CD14-positive monocyte (primary cell): ENCODE results near the gene MTMR12. TPM values are rescaled to one million over a fixed set of nuclear protein-coding genes. Genes with fewer than 3 reads are reported as not detected.

ENCODE experiments used
- DNase-seq, 3 donors: peaks; one replicate each; pipeline ENCODE4 v3.0.0-alpha.2; 2011 to 2022
- H2AFZ ChIP-seq: 2 replicates; pipeline ENCODE4 v1.6.0; 2012; ENCODE audit warnings: mild to moderate bottlenecking, low read depth, low read length, inconsistent platforms; ENCODE audit not compliant: insufficient read depth, poor library complexity, severe bottlenecking
- H3K27ac ChIP-seq, 2 donors: 1 replicate in 1 of 2; 2 replicates in 1 of 2; pipeline ENCODE4 v1.5.1; 2012 to 2013; ENCODE audit warnings: low read length in 2 of 2, control low read depth in 1 of 2, inconsistent platforms in 1 of 2, low read depth in 1 of 2, mild to moderate bottlenecking in 1 of 2
- H3K27me3 ChIP-seq, 2 donors: one replicate each; pipeline versions ENCODE4 v1.6.0 to v1.6.1; 2011 to 2013; ENCODE audit warnings: low read length in 2 of 2; ENCODE audit not compliant: control insufficient read depth in 2 of 2, insufficient read depth in 2 of 2
- H3K36me3 ChIP-seq, 2 donors: replicated peaks in 1 of 2; 1 replicate in 1 of 2; 2 replicates in 1 of 2; pipeline versions ENCODE4 v1.5.1 to v1.6.1; 2012 to 2013; ENCODE audit warnings: low read length in 2 of 2, control low read depth in 1 of 2, inconsistent platforms in 1 of 2, mild to moderate bottlenecking in 1 of 2; ENCODE audit not compliant: insufficient read depth in 2 of 2, control insufficient read depth in 1 of 2
- H3K4me1 ChIP-seq, 2 donors: 1 replicate in 1 of 2; 2 replicates in 1 of 2; pipeline versions ENCODE4 v1.5.1 to v1.6.1; 2012 to 2013; ENCODE audit warnings: low read length in 2 of 2, control low read depth in 1 of 2, inconsistent platforms in 1 of 2, mild to moderate bottlenecking in 1 of 2, moderate library complexity in 1 of 2; ENCODE audit not compliant: insufficient read depth in 2 of 2, control insufficient read depth in 1 of 2
- H3K4me2 ChIP-seq: replicated peaks from 2 replicates; pipeline ENCODE3; 2012; ENCODE audit warnings: low read length, moderate library complexity, mild to moderate bottlenecking; ENCODE audit not compliant: poor library complexity, severe bottlenecking; ENCODE audit errors: extremely low read depth
- H3K4me3 ChIP-seq, 3 experiments: fragments of 200-600 bp in 1 of 3; sonication (generic) in 1 of 3; replicated peaks in 1 of 3; 1 replicate in 2 of 3; 2 replicates in 1 of 3; pipeline ENCODE4 v1.5.1; 2011 to 2013; ENCODE audit warnings: low read length in 3 of 3, mild to moderate bottlenecking in 3 of 3, control low read depth in 2 of 3, low read depth in 2 of 3, inconsistent platforms in 1 of 3, moderate library complexity in 1 of 3
- H3K79me2 ChIP-seq: 2 replicates; pipeline ENCODE4 v1.6.0; 2012; ENCODE audit warnings: mild to moderate bottlenecking, control low read depth, inconsistent platforms, low read length, moderate library complexity; ENCODE audit not compliant: insufficient read depth
- H3K9ac ChIP-seq: 2 replicates; pipeline ENCODE4 v1.6.0; 2017; ENCODE audit warnings: low read length, mild to moderate bottlenecking; ENCODE audit not compliant: insufficient read depth, poor library complexity, severe bottlenecking
- H3K9me3 ChIP-seq, 2 donors: replicated peaks in 1 of 2; 1 replicate in 1 of 2; 2 replicates in 1 of 2; pipeline versions ENCODE4 v1.5.1 to v1.6.1; 2012 to 2013; ENCODE audit warnings: low read length in 2 of 2, control low read depth in 1 of 2; ENCODE audit not compliant: control insufficient read depth in 1 of 2, insufficient read depth in 1 of 2
- H4K20me1 ChIP-seq: 2 replicates; pipeline ENCODE4 v1.6.0; 2012; ENCODE audit warnings: mild to moderate bottlenecking, low read length, control low read depth, moderate library complexity; ENCODE audit not compliant: insufficient read depth
- H3K27ac Mint-ChIP-seq, 7 donors: one replicate each; pipeline ENCODE4 v1.8.0; 2020; ENCODE audit warnings: mild to moderate bottlenecking in 7 of 7, mixed read lengths in 7 of 7, moderate library complexity in 6 of 7, inconsistent platforms in 2 of 7
- H3K27me3 Mint-ChIP-seq, 3 donors: one replicate each; pipeline ENCODE4 v1.8.0; 2021 to 2022; ENCODE audit warnings: low read depth in 3 of 3, mild to moderate bottlenecking in 3 of 3, mixed read lengths in 3 of 3, moderate library complexity in 3 of 3, inconsistent platforms in 1 of 3
- H3K36me3 Mint-ChIP-seq, 2 donors: one replicate each; pipeline ENCODE4 v1.8.0; 2020; ENCODE audit warnings: mixed read lengths in 2 of 2, inconsistent platforms in 1 of 2, mild to moderate bottlenecking in 1 of 2
- H3K4me1 Mint-ChIP-seq: one replicate; pipeline ENCODE4 v1.8.0; 2020; ENCODE audit warnings: mild to moderate bottlenecking, mixed read lengths
- H3K4me3 Mint-ChIP-seq, 2 donors: one replicate each; pipeline ENCODE4 v1.8.0; 2020; ENCODE audit warnings: mild to moderate bottlenecking in 2 of 2, mixed read lengths in 2 of 2, moderate library complexity in 1 of 2
- H3K9me3 Mint-ChIP-seq, 7 donors: one replicate each; pipeline ENCODE4 v1.8.0; 2020 to 2022; ENCODE audit warnings: mixed read lengths in 7 of 7, mild to moderate bottlenecking in 6 of 7, moderate library complexity in 6 of 7, inconsistent platforms in 2 of 7
- WGBS: methylation state at CpG from one replicate; pipeline ENCODE4 v1.1.5; 2013; ENCODE audit warnings: missing lambda C conversion rate; ENCODE audit not compliant: insufficient coverage; 5-methylcytosine and 5-hydroxymethylcytosine counted together
- intact Hi-C, 2 donors: fragments of 100-400 bp; cut with micrococcal nuclease; formaldehyde crosslinking; loops; one replicate each; pipeline versions ENCODE4 v1.15.0 to v1.15.1; 2023
- polyA plus RNA-seq, 3 donors: library from polyadenylated mRNA; depleted of rRNA in 1 of 3; unstranded in 2 of 3; stranded (reverse) in 1 of 3; fragments of 300-500 nt in 2 of 3; fragments of >200 nt in 1 of 3; fragmentation: Illumina TruSeq in 2 of 3; gene quantifications; 1 replicate in 2 of 3; 2 replicates in 1 of 3; pipeline ENCODE4 v1.2.3, GENCODE V29; 2012 to 2021
- TF ChIP-seq, protein P1 (sequence below): fragments of 200-600 bp; IDR thresholded peaks from one replicate; pipeline ENCODE4 v1.8.0; 2022; ENCODE audit warnings: antibody characterized with exemption, mild to moderate bottlenecking

MTMR12 gene
- polyA plus RNA-seq, 3 donors = 10.3 to 19.0 (median 17.3) TPM

DNA sequence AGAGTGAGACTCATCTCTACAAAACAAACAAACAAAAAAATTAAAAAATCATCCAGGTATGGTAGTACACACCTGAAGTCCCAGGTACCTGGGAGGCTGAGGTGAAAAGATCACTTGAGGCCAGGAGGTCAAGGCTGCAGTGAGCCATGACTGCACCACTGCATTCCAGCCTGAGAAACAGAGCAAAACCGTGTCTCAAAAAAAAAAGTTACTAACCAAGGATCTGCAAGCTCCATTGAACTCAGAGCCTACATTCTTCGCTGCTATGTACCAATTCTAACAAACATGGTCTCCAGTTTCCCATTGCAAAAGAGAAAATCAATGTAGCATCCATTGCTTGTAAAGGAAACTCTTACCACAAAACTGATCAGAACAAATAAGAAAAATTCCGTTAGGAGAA is 33.5 kb downstream of the MTMR12 start:
- Histone ChIP-seq H3K4me2 (no peak overlapping the region), H3K36me3 (peaks cover 0 to 29% of the 10 kb centered on the region in 2 donors), H3K4me3 (no peak overlapping the region), H4K20me1 (peaks cover 16% of the 10 kb centered on the region), H3K27me3 (no peaks in the 10 kb centered on the region), H3K4me1 (peaks cover 13 to 14% of the 10 kb centered on the region in 2 donors), H3K9ac (no peak overlapping the region), H3K27ac (no peak overlapping the region), H2AFZ (no peak overlapping the region), H3K79me2 (peaks cover 14% of the 10 kb centered on the region), H3K9me3 (no peaks in the 10 kb centered on the region)
- no peaks in the 10 kb centered on the region for H3K9me3 Mint-ChIP-seq
- no peaks in the 10 kb centered on the region for H3K27me3 Mint-ChIP-seq
- H3K27ac Mint-ChIP-seq = peak overlapping the region in 2 of 7 donors; percentile 52 to 58
- H3K4me3 Mint-ChIP-seq = no peak overlapping the region
- DNase-seq = no peak
- peaks cover 22 to 44% of the 10 kb centered on the region in 2 donors for H3K36me3 Mint-ChIP-seq
- 100% methylated on average over 2 of the region's 3 CpGs for WGBS
- TF ChIP-seq, protein P1, sequence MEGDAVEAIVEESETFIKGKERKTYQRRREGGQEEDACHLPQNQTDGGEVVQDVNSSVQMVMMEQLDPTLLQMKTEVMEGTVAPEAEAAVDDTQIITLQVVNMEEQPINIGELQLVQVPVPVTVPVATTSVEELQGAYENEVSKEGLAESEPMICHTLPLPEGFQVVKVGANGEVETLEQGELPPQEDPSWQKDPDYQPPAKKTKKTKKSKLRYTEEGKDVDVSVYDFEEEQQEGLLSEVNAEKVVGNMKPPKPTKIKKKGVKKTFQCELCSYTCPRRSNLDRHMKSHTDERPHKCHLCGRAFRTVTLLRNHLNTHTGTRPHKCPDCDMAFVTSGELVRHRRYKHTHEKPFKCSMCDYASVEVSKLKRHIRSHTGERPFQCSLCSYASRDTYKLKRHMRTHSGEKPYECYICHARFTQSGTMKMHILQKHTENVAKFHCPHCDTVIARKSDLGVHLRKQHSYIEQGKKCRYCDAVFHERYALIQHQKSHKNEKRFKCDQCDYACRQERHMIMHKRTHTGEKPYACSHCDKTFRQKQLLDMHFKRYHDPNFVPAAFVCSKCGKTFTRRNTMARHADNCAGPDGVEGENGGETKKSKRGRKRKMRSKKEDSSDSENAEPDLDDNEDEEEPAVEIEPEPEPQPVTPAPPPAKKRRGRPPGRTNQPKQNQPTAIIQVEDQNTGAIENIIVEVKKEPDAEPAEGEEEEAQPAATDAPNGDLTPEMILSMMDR = no peak
- H3K4me1 Mint-ChIP-seq = peaks cover 18% of the 10 kb centered on the region
- intact Hi-C loops = no loop called here

DNA sequence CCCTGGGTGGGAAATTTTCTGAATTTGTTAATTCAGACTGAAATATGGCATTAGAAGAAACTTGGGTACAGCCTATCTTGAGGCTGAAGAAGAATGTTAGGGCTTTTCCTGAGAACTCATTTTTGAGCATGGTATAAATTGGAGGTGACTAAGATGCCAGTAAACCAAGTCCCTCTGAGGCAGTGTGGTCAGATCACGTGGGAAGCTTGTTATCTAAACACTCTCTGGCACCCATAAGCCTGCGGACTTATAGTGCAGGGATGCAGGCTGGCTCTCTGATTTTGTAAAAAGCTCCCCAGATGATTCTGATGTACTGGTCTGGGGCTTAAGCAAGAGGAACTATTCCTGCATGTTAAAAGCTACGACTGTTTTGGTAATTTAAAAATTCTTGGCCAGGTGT is 34.3 kb downstream of the MTMR12 start:
- intact Hi-C loops = no loop called here
- Histone ChIP-seq H3K36me3 (peaks cover 8 to 37% of the 10 kb centered on the region in 2 donors), H3K27me3 (no peaks in the 10 kb centered on the region), H3K9me3 (no peaks in the 10 kb centered on the region), H3K4me1 (peaks cover 13 to 14% of the 10 kb centered on the region in 2 donors), H3K79me2 (peaks cover 12% of the 10 kb centered on the region), H3K9ac (no peak overlapping the region), H3K4me2 (no peak overlapping the region), H2AFZ (no peak overlapping the region), H3K4me3 (no peak overlapping the region), H3K27ac (peak overlapping the region in 1 of 2 donors; percentile 79), H4K20me1 (peaks cover 10% of the 10 kb centered on the region)
- no peak for DNase-seq
- Mint-ChIP-seq H3K27ac (peak overlapping the region in 4 of 7 donors; percentile 19 to 80 (median 35)), H3K9me3 (no peaks in the 10 kb centered on the region), H3K4me3 (no peak overlapping the region), H3K4me1 (peaks cover 18% of the 10 kb centered on the region), H3K36me3 (peaks cover 30 to 52% of the 10 kb centered on the region in 2 donors), H3K27me3 (no peaks in the 10 kb centered on the region)
- TF ChIP-seq, protein P1 = no peak
- 85% methylated on average over 2 of the region's 3 CpGs for WGBS
